Effector CD8-positive, alpha-beta T cell (primary cell): Measurements from ENCODE around the gene RPE65.
"Not testable (repeated sequence)": the region's sequence is repeated elsewhere in the genome, so short reads cannot be mapped to it uniquely, and the experiment has no call there.

Experiments used
- DNase-seq: peaks from one replicate; lab custom pipeline; 2025; lab: John Stamatoyannopoulos, UW
- total RNA-seq, 4 experiments: gene quantifications; one replicate each; lab custom pipeline; 2026; lab: John Stamatoyannopoulos, UW

Gene RPE65
- 0 to 0.09 (median 0) reads per million in 4 experiments for total RNA-seq

- no peak for DNase-seq
Observed at GRCh38 chr1:68449901-68450300, at the start of gene RPE65. Gene RPE65 (minus strand): TSS chr1:68449954. CDS start chr1:68449905, 49 bp downstream.

- no peak for DNase-seq
Observed at GRCh38 chr1:68497358-68497698, 47.6 kb upstream of the RPE65 start.

- DNase-seq: peak; percentile 24
Observed at GRCh38 chr1:68496680-68497357, 47.1 kb upstream of the RPE65 start, which contains the start of gene DEPDC1. Gene DEPDC1 (minus strand): TSS chr1:68497082. CDS start chr1:68496999, 83 bp downstream.

- no peak for DNase-seq
Observed at GRCh38 chr1:68495968-68496679, 46.4 kb upstream of the RPE65 start.

DNA sequence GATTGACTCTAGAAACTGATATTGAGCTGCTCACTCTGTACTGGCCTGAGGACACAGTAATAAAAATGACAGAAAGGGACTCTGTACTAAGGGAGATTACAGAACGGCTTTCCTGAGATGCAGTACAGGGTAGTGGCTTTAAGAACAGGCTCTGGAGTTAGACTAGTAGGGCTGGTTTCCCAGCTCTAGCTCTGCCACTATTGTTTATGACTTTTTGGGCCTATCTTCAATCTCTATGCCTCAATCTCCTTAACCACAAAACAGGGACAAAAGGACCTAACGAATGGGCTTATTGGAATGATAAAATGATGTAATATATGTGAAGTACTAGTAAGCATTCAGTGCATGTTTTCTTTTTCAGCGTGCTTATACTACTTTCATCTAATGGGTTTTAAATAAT is 45.8 kb upstream of the RPE65 start:
- DNase-seq: no peak

DNA sequence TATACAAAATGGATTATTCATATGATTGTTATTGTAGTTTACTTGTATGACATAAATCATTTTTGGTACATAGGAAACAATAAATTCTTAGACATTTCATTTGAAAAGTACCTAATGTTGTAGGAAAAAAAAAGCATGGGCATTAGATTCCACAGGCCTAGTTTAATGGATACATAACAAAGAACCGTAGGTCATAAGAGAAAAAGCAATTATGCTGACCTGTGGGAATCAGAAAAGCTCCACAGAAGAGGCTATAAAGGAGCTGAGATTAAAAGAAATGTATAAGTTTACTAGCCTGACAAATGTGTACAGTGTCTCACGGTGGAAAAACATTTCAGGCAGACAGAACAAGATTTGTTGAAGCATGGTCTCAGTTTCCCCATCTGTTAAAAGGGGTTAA is 43.4 kb upstream of the RPE65 start:
- no peak for DNase-seq

DNA sequence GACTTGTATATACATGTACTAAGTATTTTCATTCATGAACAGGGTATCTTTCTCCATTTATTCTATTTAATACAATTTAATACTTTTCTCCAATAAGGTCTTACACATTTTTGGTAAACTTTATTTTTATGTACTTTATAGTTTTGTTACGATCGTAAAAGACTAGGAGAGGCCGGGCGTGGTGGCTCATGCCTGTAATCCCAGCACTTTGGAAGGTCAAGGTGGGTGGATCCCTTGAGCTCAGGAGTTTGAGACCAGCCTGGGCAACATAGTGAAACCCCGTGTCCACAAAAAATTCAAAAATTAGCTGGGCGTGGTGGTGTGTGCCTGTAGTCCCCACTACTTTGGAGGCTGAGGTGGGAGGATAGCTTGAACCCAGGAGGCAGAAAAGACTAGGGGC is 42.5 kb upstream of the RPE65 start:
- DNase-seq: not testable (repeated sequence)

GRCh38 chr1:68490046-68490651 is 40.4 kb upstream of the RPE65 start:
- DNase-seq: no peak

- no peak for DNase-seq
Observed at GRCh38 chr1:68485431-68486022, 35.8 kb upstream of the RPE65 start.

GRCh38 chr1:68484618-68485017 is 34.9 kb upstream of the RPE65 start:
- DNase-seq: no peak

DNA sequence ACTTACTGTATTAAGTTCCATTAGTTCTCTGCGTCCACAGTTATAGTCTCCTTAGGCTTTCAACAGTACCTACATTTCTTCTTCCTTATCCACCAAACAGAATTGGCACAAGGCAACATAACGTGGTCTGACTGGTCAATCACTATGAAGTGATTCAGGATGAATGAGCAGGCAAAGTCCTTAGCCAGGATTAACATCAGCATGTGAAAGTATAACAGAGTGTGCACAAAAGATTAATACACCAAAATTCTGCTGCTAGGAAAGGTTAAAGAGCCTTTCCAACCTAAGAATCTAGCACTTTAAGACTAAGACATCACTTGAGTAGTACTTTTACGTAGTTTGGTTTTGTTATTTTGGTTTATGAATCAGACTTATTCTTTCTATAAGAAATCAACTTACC is 31.3 kb upstream of the RPE65 start:
- DNase-seq: no peak

DNA sequence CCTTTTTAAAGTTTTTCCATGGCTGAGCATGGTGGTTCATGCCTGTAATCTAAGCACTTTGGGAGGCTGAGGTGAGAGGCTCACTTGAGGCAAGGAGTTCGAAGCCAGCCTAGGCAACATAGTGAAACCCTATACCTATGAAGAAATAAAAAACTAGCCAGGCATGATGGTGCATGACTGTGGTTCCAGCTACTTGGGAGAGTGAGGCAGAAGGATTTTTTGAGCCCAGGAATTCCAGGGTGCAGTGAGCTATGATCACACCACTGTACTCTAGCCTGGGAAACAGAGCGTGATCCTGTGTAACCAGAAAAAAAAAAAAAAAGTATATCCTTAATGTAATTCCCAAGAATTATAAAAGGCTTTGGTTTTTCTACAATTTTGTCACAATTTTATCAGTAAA is 29.7 kb upstream of the RPE65 start:
- no peak for DNase-seq

DNA sequence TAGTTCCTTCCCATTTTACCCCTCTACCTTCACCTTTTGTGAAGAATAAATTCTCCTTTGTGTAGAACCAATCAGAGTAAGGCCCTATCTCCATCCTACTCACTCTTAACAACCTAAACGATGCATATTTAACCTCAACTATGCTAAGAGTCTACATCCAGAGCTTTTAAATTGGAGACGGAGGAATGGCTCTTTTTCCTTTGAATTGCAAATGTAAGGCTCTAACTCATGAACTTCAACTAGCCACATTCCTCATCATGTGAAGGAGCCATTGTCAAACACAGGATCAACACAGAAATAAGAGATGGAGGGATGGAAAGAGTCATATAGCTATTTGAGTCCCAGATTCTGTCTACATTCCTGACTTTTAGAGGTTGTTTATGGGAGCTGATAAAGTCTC is 28.9 kb upstream of the RPE65 start:
- no peak for DNase-seq

GRCh38 chr1:68476626-68477025 is 26.9 kb upstream of the RPE65 start:
- DNase-seq: not testable (repeated sequence)

DNA sequence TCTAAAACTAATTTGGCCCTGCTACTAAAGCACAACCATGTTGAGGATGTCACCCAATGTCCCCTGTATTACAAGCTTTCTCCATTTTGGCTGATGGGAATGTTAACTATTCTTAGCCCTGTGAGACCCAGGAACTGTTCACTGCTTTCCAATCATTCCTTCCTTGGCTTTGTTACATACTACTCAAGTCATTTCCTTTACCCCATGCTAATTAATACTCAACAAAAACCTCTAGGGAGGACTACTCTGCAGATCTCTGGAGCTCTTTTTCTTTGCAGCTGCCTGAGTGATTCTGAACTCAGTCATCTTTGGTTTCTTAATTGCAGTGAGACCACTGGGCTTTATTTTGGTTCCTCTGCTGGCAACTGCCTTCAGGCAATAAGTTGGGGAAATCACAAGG is 23.3 kb upstream of the RPE65 start:
- no peak for DNase-seq

- no peak for DNase-seq
Observed at GRCh38 chr1:68470388-68470970, 20.7 kb upstream of the RPE65 start.

- DNase-seq: no peak
Observed at GRCh38 chr1:68464891-68465290, 15.1 kb upstream of the RPE65 start.

DNA sequence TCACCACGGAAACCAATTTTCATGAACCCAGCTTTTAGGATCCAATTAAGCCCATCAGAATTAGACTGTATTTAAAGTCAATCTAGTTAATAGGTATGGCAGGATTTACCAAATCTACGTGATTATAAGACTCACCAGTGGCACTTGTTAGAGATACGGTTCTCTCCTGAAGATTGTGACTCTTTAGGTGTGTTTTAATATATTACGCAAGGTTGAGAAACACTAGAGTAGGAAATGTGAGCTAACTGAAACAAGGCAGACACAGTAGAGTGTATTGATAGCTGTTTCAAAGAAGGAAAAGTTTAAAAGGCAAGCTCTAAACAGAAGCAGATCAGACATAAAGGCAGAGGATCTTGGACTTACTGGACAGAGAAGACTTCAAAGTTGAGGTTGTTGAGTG is 11.2 kb upstream of the RPE65 start:
- DNase-seq: no peak

DNA sequence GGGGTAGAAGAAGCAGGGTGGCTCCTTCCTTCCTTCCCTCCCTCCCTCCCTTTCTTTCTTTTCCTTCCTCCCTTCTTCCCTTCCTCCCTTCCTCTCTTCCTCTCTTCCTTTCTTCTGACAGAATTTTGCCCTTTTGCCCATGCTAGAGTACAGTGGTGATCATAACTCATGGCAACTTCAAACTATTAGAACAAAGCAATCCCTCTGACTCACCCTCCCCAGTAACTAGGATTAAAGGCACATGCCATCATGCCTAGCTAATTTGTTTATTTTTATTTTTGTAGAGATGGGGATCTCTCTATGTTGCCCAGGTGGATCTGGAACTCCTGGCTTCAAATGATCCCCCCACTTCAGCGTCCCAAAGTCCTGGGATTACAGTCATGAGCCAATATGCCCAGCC is 10.0 kb upstream of the RPE65 start:
- DNase-seq: no peak

DNA sequence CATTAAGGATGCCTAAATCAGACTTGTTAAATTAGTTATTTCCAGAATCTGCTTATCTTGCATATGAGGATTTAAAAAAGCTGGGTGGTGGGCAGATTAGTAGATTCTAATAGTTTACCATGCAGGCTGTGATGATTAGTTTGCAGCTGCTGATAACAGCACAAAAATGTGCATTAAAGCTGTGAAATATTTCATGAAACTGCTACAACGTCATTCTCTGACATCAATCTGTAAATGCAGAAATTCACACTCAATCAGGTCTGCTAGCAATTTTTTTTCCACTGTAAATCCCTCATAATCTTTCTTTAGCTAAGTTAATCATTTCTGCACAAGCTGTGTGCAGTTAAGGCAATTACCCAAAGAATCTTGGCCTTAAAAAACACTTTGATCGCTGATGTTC is 9.3 kb upstream of the RPE65 start:
- DNase-seq: no peak

DNA sequence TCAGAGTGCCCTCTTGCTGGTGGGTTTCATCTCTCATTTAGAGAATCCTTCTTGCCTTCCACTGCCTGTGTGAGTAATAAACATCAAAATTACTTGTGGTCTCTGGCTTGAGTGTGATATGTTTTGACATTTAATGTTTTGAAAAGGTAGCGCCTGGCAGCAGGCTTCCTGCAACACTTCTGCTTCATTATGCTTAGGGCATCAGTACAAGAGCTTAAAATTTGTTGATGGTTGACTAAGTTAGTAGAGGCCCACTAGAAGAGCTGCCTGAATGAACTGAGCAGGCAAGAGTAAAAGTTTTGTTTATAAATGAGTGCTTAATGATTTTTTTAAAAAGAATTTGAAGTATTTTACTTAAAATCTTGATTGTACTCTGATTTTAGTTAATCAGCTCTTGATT is 6.4 kb upstream of the RPE65 start:
- no peak for DNase-seq

DNA sequence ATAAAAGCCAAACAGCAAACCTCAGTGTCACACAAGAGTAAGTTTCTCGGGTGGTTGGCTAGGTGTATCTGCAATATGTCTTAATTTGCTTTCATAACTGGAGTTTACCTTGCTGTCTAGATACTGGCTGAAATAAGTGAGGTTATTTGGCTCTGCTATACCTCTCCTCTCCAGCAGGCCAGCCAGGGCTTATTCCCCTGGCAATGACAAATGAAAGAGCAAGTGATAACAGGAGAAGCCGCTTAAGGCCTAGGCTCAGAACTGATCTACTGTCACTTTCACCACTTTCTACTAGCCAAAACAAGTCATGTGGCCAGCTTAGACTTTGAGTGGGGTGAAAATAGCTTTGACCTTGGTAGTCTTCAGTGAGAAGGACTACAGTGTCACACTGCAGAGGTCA is 4.8 kb upstream of the RPE65 start:
- no peak for DNase-seq
